ENCODE data around the gene INVS.

GRCh38 chr9:100315561-100315960 lies 216.5 kb downstream of the INVS start:
- no peak for TF ChIP-seq POLR2A (IDR thresholded peaks at IDR 0.05; ENCODE audit: insufficient read depth in 1 of 2, low read depth in 2 of 2, low read length in 2 of 2)
- no peak for TF ChIP-seq FOXP4 (CRISPR knock-in tag; IDR thresholded peaks at IDR 0.05)
- TF ChIP-seq CENPT (CRISPR knock-in tag; IDR thresholded peaks at IDR 0.05; ENCODE audit: low read depth) = no peak
- no peak for TF ChIP-seq SMAD3 (CRISPR knock-in tag; IDR thresholded peaks at IDR 0.05)
- no peak for TF ChIP-seq TBL1XR1 (IDR thresholded peaks at IDR 0.05; ENCODE audit: borderline replicate concordance, low read length, partially characterized antibody)
- no peak for TF ChIP-seq UBTF (CRISPR knock-in tag; IDR thresholded peaks at IDR 0.05)
- no peak for TF ChIP-seq EP300 (IDR thresholded peaks at IDR 0.05; ENCODE audit: low read depth in 2 of 2, low read length in 2 of 2)
- TF ChIP-seq EP300 (CRISPR knock-in tag; IDR thresholded peaks at IDR 0.05; ENCODE audit: borderline replicate concordance) = no peak
- TF ChIP-seq REXO4 (CRISPR knock-in tag; IDR thresholded peaks at IDR 0.05; ENCODE audit: borderline replicate concordance) = no peak
- TF ChIP-seq BRCA1 (CRISPR knock-in tag; IDR thresholded peaks at IDR 0.05) = no peak
- TF ChIP-seq TCF7 (IDR thresholded peaks at IDR 0.05; ENCODE audit: low read depth) = no peak
- no peak for TF ChIP-seq HDAC6 (IDR thresholded peaks at IDR 0.05; ENCODE audit: low read depth, low read length)

Data from HepG2 (cell line).